T-cell (primary cell): ENCODE measurements around the gene ATXN7. TPM values are rescaled to one million over a fixed set of nuclear protein-coding genes. Genes with fewer than 3 reads are reported as not detected.

Source experiments
- ATAC-seq, 4 experiments: fragments of 200-7000 bp in 3 of 4; fragments of 150-1000 bp in 1 of 4; cut with Tn5 transposase; replicated peaks in 1 of 4; 1 replicate in 3 of 4; 2 replicates in 1 of 4; pipeline ENCODE4 v1.10.0; 2021; ENCODE audit warnings: moderate library complexity in 3 of 4, mild to moderate bottlenecking in 2 of 4, moderate number of reproducible peaks in 1 of 4
- CTCF ChIA-PET, 2 donors: fragments of 300-600 bp; sonication (Branson Sonifier 250); formaldehyde crosslinking; loops; one replicate each; lab custom pipeline; 2022; ENCODE audit warnings: antibody characterized with exemption in 2 of 2; lab: Charles Lee
- POLR2A ChIA-PET, 2 donors: fragments of 300-600 bp; sonication (Branson Sonifier 250); formaldehyde crosslinking; loops; one replicate each; lab custom pipeline; 2022; ENCODE audit warnings: antibody characterized with exemption in 2 of 2; lab: Charles Lee
- DNase-seq, 35 experiments: peaks; one replicate each; pipeline versions ENCODE4 v3.0.0 to v3.0.0-alpha.2; 2013 to 2023
- H3K27ac ChIP-seq: one replicate; pipeline ENCODE4 v1.5.1; 2013; ENCODE audit warnings: low read length
- H3K27me3 ChIP-seq, 2 experiments: replicated peaks in 1 of 2; 1 replicate in 1 of 2; 2 replicates in 1 of 2; pipeline versions ENCODE4 v1.6.1 to v1.7.0; 2013; ENCODE audit warnings: low read length in 1 of 2, mixed read lengths in 1 of 2; ENCODE audit not compliant: control insufficient read depth in 2 of 2, insufficient read depth in 2 of 2; ENCODE audit errors: extremely low read depth in 1 of 2
- H3K36me3 ChIP-seq, 2 donors: 1 replicate in 1 of 2; 2 replicates in 1 of 2; pipeline versions ENCODE4 v1.6.1 to v1.7.0; 2013; ENCODE audit warnings: low read length in 1 of 2; ENCODE audit not compliant: control insufficient read depth in 2 of 2, insufficient read depth in 1 of 2; ENCODE audit errors: extremely low read depth in 1 of 2
- H3K4me1 ChIP-seq, 2 experiments: 1 replicate in 1 of 2; 2 replicates in 1 of 2; pipeline versions ENCODE4 v1.6.1 to v1.7.0; 2013; ENCODE audit warnings: low read length in 2 of 2, mixed read lengths in 1 of 2; ENCODE audit not compliant: insufficient read depth in 2 of 2, control insufficient read depth in 1 of 2; ENCODE audit errors: extremely low read depth in 1 of 2
- H3K4me3 ChIP-seq, 2 donors: 1 replicate in 1 of 2; 2 replicates in 1 of 2; pipeline versions ENCODE4 v1.5.1 to v1.7.0; 2013; ENCODE audit warnings: mild to moderate bottlenecking in 2 of 2, low read length in 1 of 2, moderate library complexity in 1 of 2; ENCODE audit not compliant: control insufficient read depth in 1 of 2; ENCODE audit errors: extremely low read depth in 1 of 2
- H3K9me3 ChIP-seq: 2 replicates; pipeline ENCODE4 v1.7.0; 2013
- H3K27ac Mint-ChIP-seq, 2 donors: one replicate each; pipeline ENCODE4 v1.8.0; 2020 to 2021; ENCODE audit warnings: mild to moderate bottlenecking in 2 of 2, mixed read lengths in 2 of 2
- H3K27me3 Mint-ChIP-seq, 2 donors: one replicate each; pipeline ENCODE4 v1.8.0; 2021 to 2022; ENCODE audit warnings: mixed read lengths in 2 of 2
- H3K36me3 Mint-ChIP-seq: one replicate; pipeline ENCODE4 v1.8.0; 2021; ENCODE audit warnings: mixed read lengths
- H3K4me1 Mint-ChIP-seq, 3 donors: one replicate each; pipeline ENCODE4 v1.8.0; 2020 to 2022; ENCODE audit warnings: mixed read lengths in 3 of 3, mild to moderate bottlenecking in 1 of 3
- H3K4me3 Mint-ChIP-seq, 3 donors: one replicate each; pipeline ENCODE4 v1.8.0; 2020 to 2022; ENCODE audit warnings: mild to moderate bottlenecking in 3 of 3, mixed read lengths in 3 of 3, moderate library complexity in 3 of 3
- H3K9me3 Mint-ChIP-seq, 3 donors: one replicate each; pipeline ENCODE4 v1.8.0; 2020 to 2022; ENCODE audit warnings: mixed read lengths in 3 of 3
- WGBS: methylation state at CpG from one replicate; pipeline ENCODE4 v1.1.5; 2013; ENCODE audit warnings: missing lambda C conversion rate; ENCODE audit not compliant: insufficient coverage; 5-methylcytosine and 5-hydroxymethylcytosine counted together
- total RNA-seq, 35 experiments: library from RNA in 6 of 35; stranded (reverse) in 6 of 35; fragments of 120-200 nt in 1 of 35; gene quantifications; one replicate each; pipeline versions ENCODE4 v1.2.1 to v1.2.4 and lab custom pipeline; 2013 to 2026

ATXN7 gene
- total RNA-seq, 5 donors from 2014 or later (not counting 1 experiment from before 2014, with no cell fraction given): 110 to 231 (median 123) TPM

DNA sequence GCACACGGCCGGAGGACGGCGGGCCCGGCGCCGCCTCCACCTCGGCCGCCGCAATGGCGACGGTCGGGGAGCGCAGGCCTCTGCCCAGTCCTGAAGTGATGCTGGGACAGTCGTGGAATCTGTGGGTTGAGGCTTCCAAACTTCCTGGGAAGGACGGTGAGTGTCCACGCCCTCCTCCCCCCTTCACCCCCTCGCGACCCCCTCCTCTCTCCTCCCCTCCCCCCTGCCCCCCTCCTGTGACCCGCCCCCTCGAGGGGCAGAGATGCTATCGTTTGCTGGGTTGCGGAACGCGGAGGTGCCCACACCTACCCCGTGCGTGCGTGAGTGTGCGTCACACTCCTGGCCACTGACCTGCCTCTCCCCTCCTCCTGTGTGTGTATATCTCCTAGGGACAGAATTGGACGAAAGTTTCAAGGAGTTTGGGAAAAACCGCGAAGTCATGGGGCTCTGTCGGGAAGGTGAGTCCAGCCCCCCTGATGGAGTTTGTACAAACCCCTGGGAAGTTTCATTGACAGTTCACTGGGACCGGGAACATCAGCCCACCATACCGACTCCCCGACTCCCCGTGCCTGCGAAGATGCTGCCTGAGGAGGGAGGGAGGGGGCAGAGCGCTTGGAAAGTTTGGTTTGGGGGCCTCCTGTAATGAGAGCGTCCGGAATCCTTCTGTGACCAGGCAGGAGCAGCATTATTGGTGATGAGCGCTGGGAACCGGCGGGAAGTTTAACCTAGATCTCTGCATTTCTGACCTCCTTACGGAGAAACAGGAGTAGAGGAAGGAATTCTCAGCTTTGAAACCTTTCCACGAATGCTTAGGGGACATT, 49.3 kb downstream of the ATXN7 start:
- peak in 33 of 35 experiments; percentile 25 to 65 (median 42) for DNase-seq
- Mint-ChIP-seq H3K9me3 (no peaks in the 10 kb centered on the region), H3K36me3 (peaks cover 19% of the 10 kb centered on the region), H3K4me3 (peak overlapping the region; percentile 82 to 89 (median 86)), H3K27me3 (no peaks in the 10 kb centered on the region), H3K4me1 (peaks cover 27 to 55% (median 53%) of the 10 kb centered on the region in 3 donors), H3K27ac (peak overlapping the region; percentile 88 to 92)
- Histone ChIP-seq H3K27me3 (no peaks in the 10 kb centered on the region), H3K4me1 (peaks cover 14 to 19% of the 10 kb centered on the region in 2 experiments), H3K9me3 (no peaks in the 10 kb centered on the region), H3K27ac (peak overlapping the region; percentile 79), H3K36me3 (peaks cover 0 to 14% of the 10 kb centered on the region in 2 donors), H3K4me3 (peak overlapping the region; percentile 54 to 62)
- POLR2A ChIA-PET: interaction anchor here in 1 of 2 donors (0.6 to 1.0 kb wide), 2 partner anchors 15 to 26 kb away, joined by 3 to 5 read pairs; no protein-coding TSS in a partner anchor
- 66% methylated on average over 9 of the region's 46 CpGs for WGBS
- ATAC-seq: peak; percentile 8 to 20 (median 14)
- CTCF ChIA-PET: interaction anchor here (1.2 to 1.6 kb wide), 3 partner anchors 55 to 66 kb away, joined by 3 to 6 read pairs (median 6); no protein-coding TSS in a partner anchor

DNA sequence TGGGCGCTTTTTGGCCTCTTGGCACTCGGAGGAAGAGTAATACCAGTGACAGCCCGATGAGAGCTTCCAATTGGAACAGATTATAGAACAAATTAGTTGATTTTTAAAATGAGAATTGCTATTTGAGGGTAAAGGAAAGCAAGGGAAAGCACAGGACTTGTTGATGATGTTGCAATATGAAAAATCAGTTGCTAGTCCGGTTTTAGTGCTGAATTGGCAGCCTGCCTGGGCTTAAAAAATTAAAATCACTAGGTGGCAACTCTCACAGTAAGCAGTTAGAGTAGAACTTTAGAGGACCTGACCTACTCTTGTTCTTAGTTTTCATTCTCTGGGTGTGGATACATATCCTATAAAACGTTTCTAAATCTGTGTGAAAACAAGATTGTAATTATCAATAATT, 50.6 kb downstream of the ATXN7 start:
- H3K27ac Mint-ChIP-seq: peak overlapping the region in 1 of 2 donors; percentile 12
- ChIA-PET POLR2A (interaction anchor here in 1 of 2 donors (1.0 kb wide), 1 partner anchor 14 kb away, joined by 5 read pairs; no protein-coding TSS in a partner anchor), CTCF (interaction anchor here in 1 of 2 donors (0.7 to 1.0 kb wide), 2 partner anchors 23 to 26 kb away, joined by 3 read pairs; no protein-coding TSS in a partner anchor)
- no peak overlapping the region for H3K27ac ChIP-seq
- whole genome bisulfite sequencing: 83% methylated on average over 4 of the region's 5 CpGs
- no peak overlapping the region for H3K4me3 ChIP-seq
- H3K27me3 ChIP-seq: no peaks in the 10 kb centered on the region
- peaks cover 31% of the 10 kb centered on the region for H3K36me3 Mint-ChIP-seq
- H3K4me1 ChIP-seq: peaks cover 14 to 22% of the 10 kb centered on the region in 2 experiments
- H3K36me3 ChIP-seq: peaks cover 0 to 22% of the 10 kb centered on the region in 2 donors
- peak overlapping the region; percentile 58 to 89 (median 82) for H3K4me3 Mint-ChIP-seq
- DNase-seq: no peak
- no peaks in the 10 kb centered on the region for H3K27me3 Mint-ChIP-seq
- H3K4me1 Mint-ChIP-seq: peaks cover 27 to 61% (median 59%) of the 10 kb centered on the region in 3 donors
- no peaks in the 10 kb centered on the region for H3K9me3 Mint-ChIP-seq
- H3K9me3 ChIP-seq: no peaks in the 10 kb centered on the region
- ATAC-seq: no peak

DNA sequence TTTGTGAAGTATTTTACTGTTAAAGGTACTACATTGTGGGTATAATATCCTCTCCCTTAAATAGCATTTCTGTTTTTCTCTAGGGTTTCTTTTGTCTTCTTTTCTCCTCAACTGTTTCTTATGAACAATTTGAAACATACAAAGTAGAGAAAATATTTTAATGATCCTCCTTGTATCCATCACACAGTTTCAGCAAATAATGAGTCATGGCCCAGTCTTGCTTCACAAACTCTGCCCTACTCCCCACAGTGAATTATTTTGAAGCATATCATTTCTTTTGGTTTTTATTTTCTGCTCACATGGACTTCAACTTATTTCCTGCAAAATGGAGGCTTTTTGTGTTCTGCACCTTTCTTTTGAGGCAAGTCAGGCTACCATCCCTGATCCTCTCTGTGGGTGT, 54.7 kb downstream of the ATXN7 start:
- no peak overlapping the region for H3K27ac ChIP-seq
- no peaks in the 10 kb centered on the region for H3K9me3 ChIP-seq
- ChIA-PET CTCF (no interaction called here), POLR2A (no interaction called here)
- peaks cover 10 to 56% (median 49%) of the 10 kb centered on the region in 3 donors for H3K4me1 Mint-ChIP-seq
- H3K9me3 Mint-ChIP-seq: no peaks in the 10 kb centered on the region
- H3K27ac Mint-ChIP-seq: no peak overlapping the region
- no peak overlapping the region for H3K4me3 ChIP-seq
- no peak overlapping the region for H3K4me3 Mint-ChIP-seq
- peaks cover 2 to 39% of the 10 kb centered on the region in 2 donors for H3K36me3 ChIP-seq
- no peaks in the 10 kb centered on the region for H3K27me3 Mint-ChIP-seq
- peaks cover 2 to 9% of the 10 kb centered on the region in 2 experiments for H3K4me1 ChIP-seq
- H3K36me3 Mint-ChIP-seq: peaks cover 45% of the 10 kb centered on the region
- no peaks in the 10 kb centered on the region for H3K27me3 ChIP-seq
- no peak for DNase-seq
- ATAC-seq: no peak

DNA sequence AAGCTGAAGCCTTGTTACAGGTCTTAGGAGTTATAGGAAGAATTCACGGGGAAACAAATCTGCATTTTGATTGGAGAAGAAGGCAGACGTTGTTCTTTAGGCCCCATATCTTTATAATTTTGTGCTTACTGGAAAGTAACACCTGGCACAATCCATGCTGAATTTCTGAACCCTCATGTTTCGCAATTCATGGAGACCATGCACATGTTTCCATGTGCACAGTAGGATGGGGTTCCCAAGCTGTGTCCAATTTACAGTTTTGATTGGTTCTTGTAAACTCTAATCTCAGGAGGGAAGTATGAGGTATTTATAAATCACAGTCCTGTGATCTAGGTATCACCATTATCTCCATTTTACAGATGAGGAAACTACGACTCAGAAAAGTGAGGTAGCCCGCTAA, 56.3 kb downstream of the ATXN7 start:
- peaks cover 18 to 55% (median 47%) of the 10 kb centered on the region in 3 donors for H3K4me1 Mint-ChIP-seq
- Histone ChIP-seq H3K4me3 (no peak overlapping the region), H3K36me3 (peaks cover 2 to 44% of the 10 kb centered on the region in 2 donors)

DNA sequence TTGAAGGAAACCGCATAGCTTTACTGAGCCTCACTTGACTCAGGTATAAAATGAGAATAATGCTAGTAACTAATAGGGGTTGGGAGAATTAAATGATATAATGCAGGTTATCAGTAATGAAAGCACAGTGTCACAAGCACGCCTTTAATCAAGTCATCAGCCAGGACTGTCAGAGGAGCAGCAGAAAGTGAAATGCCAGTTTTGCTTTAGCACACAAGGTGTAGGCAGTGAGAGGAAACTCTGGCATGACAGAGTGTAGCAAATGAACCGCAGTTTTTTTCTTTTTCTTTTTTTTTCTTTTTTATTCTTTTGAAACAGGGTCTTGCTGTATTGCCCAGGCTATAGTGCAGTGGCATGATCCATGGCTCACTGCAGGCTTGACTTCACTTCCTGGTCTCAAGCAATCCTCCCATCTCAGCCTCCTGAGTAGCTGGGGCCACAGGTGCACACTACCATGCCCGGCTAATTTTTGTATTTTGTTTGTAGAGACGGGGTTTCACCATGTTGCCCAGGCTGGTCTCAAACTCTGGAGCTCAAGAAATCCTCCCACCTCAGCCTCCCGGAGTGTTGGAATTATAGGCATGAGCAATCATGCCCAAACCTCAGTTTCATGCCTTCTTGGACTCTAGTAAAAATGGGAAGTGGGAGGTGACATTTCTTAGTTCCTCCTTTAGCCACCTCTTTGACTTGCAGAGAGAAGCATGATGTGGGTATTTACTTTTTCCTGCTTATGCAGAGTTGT, 58.2 kb downstream of the ATXN7 start:
- ChIA-PET CTCF (no interaction called here), POLR2A (interaction anchor here in 1 of 2 donors (1.1 kb wide), 1 partner anchor 56 kb away, joined by 3 read pairs; no protein-coding TSS in a partner anchor)
- H3K27me3 Mint-ChIP-seq: no peaks in the 10 kb centered on the region
- Histone ChIP-seq H3K27me3 (no peaks in the 10 kb centered on the region), H3K4me1 (peaks cover 0 to 3% of the 10 kb centered on the region in 2 experiments), H3K4me3 (no peak overlapping the region), H3K27ac (no peak overlapping the region), H3K36me3 (peaks cover 11 to 43% of the 10 kb centered on the region in 2 donors), H3K9me3 (no peaks in the 10 kb centered on the region)
- H3K4me1 Mint-ChIP-seq: peaks cover 30 to 57% (median 46%) of the 10 kb centered on the region in 3 donors
- no peaks in the 10 kb centered on the region for H3K9me3 Mint-ChIP-seq
- ATAC-seq: no peak
- peaks cover 65% of the 10 kb centered on the region for H3K36me3 Mint-ChIP-seq
- DNase-seq: no peak
- no peak overlapping the region for H3K4me3 Mint-ChIP-seq
- no peak overlapping the region for H3K27ac Mint-ChIP-seq
- WGBS: 100% methylated on average over 2 of the region's 6 CpGs

More for the DNA sequence above, 56.3 kb downstream of the ATXN7 start:
- ChIA-PET CTCF (no interaction called here), POLR2A (interaction anchor here in 1 of 2 donors (0.9 kb wide), 1 partner anchor 16 kb away, joined by 3 read pairs; no protein-coding TSS in a partner anchor)
- no peaks in the 10 kb centered on the region for H3K9me3 ChIP-seq
- H3K4me3 Mint-ChIP-seq: no peak overlapping the region
- ATAC-seq: no peak
- H3K27me3 ChIP-seq: no peaks in the 10 kb centered on the region
- DNase-seq: no peak
- 81% methylated on average over 3 of the region's 5 CpGs for WGBS
- peaks cover 56% of the 10 kb centered on the region for H3K36me3 Mint-ChIP-seq
- no peak overlapping the region for H3K27ac Mint-ChIP-seq
- H3K4me1 ChIP-seq: peaks cover 0 to 3% of the 10 kb centered on the region in 2 experiments
- no peak overlapping the region for H3K27ac ChIP-seq
- no peaks in the 10 kb centered on the region for H3K27me3 Mint-ChIP-seq
- H3K9me3 Mint-ChIP-seq: no peaks in the 10 kb centered on the region
